GM18951 (cell line): ENCODE data around the gene AGAP3.

ENCODE experiments used
- POLR2A ChIP-seq: IDR thresholded peaks from 4 replicates; pipeline ENCODE4 v1.6.1; 2011; ENCODE audit warnings: mild to moderate bottlenecking; ENCODE audit not compliant: insufficient read length, insufficient read depth; ENCODE audit errors: extremely low read depth
- in situ Hi-C: fragments of 300-500 bp; cut with MboI; formaldehyde crosslinking; loops from one replicate; pipeline ENCODE4 v1.12.0; 2022; ENCODE audit warnings: low sequenced_read_pairs, mixed read lengths, inconsistent platforms; ENCODE audit not compliant: unreplicated experiment

AGAP3 gene

DNA sequence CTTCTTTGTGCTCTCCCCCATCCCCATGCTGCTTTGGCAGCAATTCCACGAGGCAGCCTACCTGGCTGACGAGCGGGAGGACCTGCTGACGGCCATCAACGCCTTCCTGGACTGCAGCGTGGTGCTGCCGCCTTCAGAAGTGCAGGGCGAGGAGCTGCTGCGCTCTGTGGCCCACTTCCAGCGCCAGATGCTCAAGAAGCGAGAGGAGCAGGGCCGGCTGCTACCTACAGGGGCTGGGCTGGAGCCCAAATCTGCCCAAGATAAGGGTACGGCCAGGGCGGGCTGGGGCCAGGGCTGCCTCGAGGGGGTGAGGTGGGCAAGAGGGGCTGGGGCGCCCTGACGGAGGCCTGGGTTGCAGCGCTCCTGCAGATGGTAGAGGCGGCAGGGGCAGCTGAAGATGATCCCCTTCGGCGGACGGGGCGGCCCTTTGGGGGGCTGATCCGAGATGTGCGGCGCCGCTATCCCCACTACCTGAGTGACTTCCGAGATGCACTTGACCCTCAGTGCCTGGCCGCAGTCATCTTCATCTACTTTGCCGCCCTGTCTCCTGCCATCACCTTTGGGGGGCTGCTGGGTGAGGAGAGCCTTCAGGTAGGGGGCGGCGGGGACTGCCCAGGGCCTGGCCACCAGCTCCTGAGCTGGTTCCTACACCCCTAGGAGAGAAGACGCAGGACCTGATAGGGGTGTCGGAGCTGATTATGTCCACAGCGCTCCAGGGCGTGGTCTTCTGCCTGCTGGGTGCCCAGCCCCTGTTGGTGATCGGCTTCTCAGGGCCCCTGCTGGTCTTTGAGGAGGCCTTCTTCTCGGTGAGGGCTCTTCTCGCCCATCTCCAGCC, 15.0 kb upstream of the AGAP3 start:
- in situ Hi-C loops = no loop called here
- TF ChIP-seq POLR2A = no peak

DNA sequence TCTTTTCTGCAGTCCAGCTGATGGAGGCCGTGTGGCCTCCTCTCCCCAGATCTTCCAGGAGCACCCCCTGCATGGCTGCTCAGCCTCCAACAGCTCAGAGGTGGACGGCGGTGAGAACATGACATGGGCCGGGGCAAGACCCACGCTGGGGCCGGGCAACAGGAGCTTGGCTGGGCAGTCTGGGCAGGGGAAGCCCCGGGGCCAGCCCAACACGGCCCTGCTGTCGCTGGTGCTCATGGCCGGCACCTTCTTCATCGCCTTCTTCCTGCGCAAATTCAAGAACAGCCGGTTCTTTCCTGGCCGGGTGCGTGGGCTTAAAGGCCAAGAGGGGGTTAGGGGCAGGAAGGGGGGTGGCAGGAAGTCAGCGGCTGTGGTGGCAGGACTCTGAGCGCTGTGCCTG, 12.3 kb upstream of the AGAP3 start:
- in situ Hi-C loops = no loop called here
- no peak for TF ChIP-seq POLR2A

DNA sequence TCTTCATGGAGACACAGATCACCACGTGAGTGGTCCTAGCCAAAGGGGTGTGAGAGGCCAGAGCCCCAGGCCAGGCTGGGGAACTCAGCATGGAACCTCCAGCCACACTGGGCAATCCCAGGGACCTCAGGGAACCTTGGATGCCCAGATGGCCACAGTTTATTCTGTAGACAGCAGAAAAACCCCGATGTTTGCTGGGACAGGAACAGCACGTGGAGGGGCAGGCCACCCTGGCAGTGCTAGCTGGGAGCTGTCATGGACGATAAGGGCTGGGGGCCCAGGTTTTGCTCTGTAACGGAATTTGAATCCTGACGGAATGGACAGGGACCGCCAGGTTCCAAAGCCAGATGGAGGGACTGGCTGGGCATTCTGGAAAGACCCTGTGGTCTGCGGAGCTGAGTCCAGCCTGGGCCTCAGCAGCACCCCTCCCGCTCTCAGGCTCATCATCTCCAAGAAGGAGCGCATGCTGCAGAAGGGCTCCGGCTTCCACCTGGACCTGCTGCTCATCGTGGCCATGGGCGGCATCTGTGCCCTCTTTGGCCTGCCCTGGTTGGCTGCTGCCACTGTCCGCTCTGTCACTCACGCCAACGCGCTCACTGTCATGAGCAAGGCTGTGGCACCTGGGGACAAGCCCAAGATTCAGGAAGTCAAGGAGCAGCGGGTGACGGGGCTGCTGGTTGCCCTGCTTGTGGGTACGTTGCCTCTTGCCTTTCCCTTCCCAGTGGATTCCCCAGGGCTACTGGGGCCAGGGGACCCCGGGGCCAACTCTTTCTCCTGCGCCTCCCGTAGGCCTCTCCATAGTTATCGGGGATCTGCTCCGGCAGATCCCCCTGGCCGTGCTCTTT, 11.2 kb upstream of the AGAP3 start:
- in situ Hi-C loops = no loop called here
- no peak for TF ChIP-seq POLR2A

DNA sequence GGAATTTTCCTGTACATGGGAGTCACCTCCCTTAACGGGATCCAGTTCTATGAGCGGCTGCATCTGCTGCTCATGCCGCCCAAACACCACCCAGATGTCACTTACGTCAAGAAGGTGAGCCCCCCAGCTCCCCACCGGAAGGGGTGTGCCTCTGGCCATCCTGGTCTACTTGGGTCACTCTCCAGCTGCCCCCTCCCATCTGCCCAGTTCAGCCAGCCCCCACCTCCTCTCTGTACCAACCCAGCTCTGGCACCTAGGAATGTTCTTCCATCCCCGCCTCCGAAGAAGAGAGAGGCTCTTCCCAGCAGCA, 10.7 kb upstream of the AGAP3 start:
- TF ChIP-seq POLR2A = no peak
- in situ Hi-C loops = no loop called here

DNA sequence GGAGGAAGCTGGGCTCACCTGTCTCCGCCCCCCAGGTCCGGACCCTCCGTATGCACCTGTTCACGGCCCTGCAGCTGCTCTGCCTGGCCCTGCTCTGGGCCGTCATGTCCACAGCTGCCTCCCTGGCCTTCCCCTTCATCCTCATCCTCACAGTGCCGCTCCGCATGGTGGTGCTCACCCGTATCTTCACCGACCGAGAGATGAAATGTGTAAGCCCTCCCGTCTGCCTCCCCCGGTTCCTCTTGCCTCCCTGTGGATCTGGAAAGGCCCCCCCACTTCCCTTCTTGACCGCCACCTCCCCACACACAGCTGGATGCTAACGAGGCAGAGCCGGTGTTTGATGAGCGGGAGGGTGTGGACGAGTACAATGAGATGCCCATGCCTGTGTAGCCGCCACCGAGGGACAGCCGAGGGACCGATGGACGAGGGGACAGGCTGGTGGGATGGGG, 10.3 kb upstream of the AGAP3 start:
- peak; percentile 7 for TF ChIP-seq POLR2A
- in situ Hi-C loops = no loop called here

DNA sequence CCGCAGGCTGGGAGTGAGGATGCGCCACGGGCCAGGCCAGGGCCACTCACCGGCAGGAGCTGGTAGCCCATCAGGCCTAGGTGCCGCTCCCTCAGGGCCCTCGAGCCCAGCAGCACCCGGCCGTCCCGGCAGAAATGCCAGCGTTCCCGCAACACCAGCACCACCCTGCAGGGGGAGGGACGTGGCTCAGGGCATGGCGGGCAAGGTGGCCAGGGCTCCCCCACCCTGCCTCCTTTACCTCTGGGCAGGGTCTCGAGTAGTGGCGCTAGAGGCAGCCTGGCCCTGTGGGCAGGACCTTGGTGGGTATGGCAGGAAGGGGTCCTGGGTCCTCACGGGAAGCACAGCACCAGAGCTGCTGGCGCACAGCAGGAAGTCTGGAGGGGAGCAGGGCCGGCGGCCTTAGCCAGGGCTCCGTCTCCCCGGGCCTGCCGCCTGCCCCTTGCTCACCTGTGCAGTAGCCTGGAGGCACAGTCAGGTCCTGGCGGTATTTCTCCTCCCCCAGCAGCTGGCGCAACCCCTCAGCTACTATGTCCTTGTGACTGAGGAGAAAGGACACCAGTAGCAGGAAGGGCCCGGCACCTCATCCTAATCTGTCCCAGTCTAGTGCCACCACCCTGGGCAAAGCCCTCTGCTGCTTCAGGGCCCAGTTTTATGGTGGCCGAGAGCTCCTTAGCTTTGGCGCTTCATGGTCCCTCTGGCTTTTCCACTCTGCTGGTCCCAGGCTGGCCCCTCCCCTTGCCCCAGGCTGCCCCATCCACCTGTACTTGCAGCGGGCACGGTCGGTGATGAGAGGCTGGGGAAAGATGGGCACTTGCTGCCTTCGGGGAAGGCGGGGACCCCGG, 9.2 kb upstream of the AGAP3 start:
- in situ Hi-C loops = no loop called here
- no peak for TF ChIP-seq POLR2A

DNA sequence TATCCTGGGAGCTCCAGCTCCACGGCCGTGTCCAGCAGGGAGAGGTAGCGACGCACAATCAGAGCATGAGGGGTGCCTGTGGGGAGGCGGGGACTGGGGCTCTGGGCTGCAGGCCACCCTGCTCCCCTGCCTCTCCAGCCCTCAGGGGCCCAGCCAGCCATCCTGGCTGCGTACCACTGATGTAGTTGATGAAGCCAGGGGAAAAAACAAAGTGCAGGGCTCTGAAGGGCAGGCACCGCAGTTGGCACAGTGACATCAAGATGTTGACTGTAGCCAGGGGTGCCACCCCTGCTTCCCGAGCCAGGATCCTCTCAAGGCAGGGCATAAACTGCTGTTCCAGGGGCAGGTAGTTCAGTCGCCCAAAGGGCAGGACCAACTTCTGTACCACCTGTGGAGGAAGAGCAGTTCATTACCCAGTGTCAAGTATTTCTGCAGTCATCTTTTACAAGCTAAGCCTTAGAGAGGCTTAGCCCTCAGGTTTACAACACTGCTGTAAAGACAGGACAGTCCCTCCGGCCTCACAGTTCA, 8.5 kb upstream of the AGAP3 start:
- in situ Hi-C loops = no loop called here
- peak; percentile 12 for TF ChIP-seq POLR2A

DNA sequence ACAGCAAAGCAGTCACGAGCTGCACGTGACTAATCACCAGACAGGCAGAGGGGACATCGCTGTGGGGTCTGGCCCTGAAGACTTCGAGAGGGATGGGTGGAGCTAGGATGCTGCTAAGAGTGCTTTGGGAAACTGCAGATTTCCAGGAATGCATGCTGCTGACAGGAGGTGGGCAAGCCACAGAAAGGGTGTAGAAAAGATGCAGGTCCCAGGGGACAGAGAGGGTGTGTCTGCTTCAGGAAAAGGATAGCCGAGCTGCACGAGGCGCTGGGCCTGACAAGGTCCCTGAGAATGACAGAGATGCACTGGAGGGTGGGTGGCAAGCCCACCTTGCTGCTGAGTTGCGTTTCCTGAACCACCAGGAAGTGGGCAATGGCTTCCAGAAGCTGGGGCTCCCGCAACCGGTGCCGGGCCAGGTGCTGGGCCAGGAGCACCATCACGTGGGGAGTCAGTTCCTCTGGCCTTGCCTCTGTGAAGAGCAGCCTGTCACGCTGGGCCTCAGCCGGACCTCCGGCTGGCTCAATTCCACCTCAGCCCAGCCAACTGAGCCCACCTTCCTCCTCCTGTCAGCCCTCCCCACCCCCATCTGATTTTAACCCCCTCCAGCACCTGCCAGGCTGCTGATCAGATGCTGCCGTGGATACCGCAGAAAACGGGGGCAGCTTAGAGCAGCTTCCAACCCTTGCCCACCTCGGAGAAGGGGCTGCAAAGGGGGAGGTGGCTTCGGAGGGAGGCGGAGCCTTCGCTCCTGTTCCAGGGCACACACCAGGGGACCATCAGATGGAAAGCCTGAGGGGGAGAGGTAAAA, 7.8 kb upstream of the AGAP3 start:
- in situ Hi-C loops = no loop called here
- TF ChIP-seq POLR2A = no peak

DNA sequence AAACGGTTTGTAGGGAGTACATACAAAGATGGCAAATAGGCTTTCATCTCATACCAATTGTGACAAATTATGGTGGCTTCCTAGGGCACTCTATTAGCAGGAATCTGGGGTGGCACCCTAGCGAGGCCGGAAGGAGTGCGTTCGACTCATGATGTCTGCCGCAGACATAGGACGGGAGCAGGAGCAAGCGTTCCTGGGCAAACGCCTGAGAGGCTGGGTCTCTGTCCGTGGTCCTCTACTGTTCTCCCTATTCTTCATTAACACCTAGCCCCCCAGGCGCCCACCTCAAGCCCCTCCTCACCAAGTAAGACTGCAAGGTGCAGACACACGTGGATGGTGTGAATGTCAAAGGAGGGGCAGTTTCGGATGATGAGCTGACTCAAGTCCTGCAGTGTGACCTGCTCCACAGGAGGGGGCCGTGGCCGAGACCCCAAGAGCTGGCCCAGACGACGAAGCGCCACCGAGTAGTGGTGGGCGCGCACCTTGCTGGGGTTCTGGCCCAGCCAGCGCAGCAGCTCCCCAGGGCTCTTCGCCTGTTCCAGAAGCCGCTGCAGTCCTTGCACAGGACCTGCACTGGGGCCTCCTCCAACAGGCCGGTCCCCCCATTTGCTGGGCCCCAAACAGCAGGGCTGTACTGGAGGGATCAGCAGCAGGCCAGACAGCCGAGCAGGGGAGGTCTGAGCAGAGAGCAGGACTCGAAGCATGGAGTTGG, 6.9 kb upstream of the AGAP3 start:
- TF ChIP-seq POLR2A = no peak

DNA sequence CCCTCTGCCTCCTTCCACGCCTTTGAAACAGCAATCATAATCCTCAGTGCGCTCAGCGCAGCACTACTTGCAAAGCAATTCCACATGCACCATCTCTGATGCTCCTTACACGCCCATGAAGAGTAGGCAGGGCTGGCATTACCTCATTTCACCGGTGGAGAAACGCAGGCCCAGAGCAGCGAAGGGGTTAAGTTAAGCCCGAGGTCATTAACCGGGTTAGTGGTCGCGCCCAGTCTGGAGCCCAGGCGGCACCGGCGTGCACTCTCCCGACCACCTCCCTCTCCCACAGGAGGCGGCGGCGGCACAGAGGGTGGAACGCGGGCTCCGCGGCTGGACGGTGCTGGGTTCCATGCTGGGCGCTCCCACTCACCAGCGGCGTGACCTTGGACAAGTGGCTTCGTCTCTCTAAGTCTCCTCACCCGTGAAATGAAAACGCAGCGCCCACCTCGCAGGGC, 6.2 kb upstream of the AGAP3 start:
- in situ Hi-C loops = no loop called here
- no peak for TF ChIP-seq POLR2A

More for the DNA sequence above, 6.9 kb upstream of the AGAP3 start:
- in situ Hi-C loops = no loop called here

DNA sequence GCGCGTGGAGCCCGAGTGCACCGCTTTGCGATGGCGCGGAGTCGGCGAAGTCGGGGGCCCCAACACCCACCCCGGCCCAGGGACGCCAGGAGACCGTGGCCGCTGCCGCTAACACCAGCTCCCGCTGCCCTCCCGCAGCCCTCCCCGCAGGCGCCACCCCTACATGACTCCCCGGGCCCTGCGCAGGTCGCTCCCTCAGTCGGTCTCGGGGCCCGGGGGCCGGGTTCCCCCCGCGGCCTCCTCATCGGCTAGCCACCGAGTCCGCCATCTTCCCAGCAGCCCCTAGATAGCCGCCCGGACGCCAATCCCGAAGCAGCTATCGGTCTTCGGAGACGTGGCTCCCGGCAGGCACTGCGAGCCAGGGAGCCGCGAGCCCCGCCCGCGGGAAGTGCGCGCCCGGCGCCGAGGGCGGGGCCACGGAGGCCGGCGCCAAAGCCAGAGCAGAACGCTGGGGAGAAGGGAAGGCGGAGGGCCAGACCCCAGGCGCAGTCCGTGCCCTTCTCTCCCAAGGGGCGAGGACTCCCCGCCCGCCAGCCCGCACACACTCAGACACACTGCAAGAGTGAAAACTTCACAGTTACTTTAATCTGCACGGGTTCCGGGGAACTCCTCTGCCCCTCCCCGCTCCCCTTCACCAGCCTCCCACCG, 5.6 kb upstream of the AGAP3 start, which contains the start of gene FASTK:
Gene FASTK, minus strand, starts transcription at position 288 of the 648 bp plus-strand sequence. Its CDS starts 43 bp downstream, at position 245.
- peak; percentile 85 for TF ChIP-seq POLR2A
- in situ Hi-C loops = no loop called here
